Stimulated activated CD4-positive, alpha-beta T cell treated with anti-CD3 and anti-CD28 coated beads, Interleukin-2, amount 100 ng/mL, for 48 hours (primary cell): ENCODE data around the gene VWA3A.
"Not testable (repeated sequence)": the region's sequence is repeated elsewhere in the genome, so short reads cannot be mapped to it uniquely, and the experiment has no call there.

Experiments used
- DNase-seq, 2 donors: peaks; one replicate each; pipeline ENCODE4 v3.0.0-alpha.2; 2020

The VWA3A gene

DNA sequence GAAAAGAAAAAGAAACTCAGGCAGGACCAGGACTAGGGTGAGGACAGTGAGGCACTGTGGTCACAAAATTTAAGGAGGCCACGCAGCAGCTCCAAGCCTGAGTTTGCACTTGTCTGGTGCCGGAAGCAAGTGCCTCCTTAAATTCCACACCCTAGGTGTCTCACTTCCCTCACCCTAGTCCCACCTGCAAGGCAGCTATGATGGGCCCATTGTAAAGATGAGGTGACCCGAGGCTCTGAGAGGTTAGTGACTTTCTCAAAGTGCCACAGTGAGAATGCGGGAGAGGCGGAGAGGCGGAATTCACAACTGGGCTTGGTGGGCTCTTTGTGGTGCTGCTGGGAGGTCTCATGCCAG, 92.3 kb downstream of the VWA3A start:
- DNase-seq = no peak

DNA sequence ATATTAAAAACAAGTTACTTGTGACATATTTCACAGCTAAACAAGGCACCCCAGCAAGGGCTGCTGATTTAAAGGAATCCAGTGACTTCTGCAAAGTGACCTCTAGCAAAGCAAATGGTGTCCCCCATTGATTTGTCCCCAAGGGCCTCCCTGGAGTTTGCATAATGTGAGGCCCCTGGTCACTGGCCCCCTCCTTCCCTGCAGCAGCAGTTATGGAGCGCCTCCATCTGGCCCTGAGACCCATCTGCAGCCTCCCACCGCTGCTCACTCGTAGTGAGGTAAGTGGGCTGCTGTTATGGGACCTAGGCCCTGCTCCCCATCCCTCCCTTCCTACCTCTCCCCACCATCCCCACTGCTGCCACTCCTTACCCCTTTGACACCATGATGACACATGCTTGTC, 94.2 kb downstream of the VWA3A start:
- no peak for DNase-seq

- no peak for DNase-seq
Observed at GRCh38 chr16:22188267-22188594, 95.9 kb downstream of the VWA3A start.

- peak; percentile 43 to 52 for DNase-seq
Observed at GRCh38 chr16:22188595-22189442, 96.5 kb downstream of the VWA3A start.

- no peak for DNase-seq
Observed at GRCh38 chr16:22189473-22190080, 97.2 kb downstream of the VWA3A start.

- peak; percentile 100 for DNase-seq
Observed at GRCh38 chr16:22190081-22190775, 97.9 kb downstream of the VWA3A start.

GRCh38 chr16:22190776-22191531, 98.6 kb downstream of the VWA3A start:
- DNase-seq = peak; percentile 96

DNA sequence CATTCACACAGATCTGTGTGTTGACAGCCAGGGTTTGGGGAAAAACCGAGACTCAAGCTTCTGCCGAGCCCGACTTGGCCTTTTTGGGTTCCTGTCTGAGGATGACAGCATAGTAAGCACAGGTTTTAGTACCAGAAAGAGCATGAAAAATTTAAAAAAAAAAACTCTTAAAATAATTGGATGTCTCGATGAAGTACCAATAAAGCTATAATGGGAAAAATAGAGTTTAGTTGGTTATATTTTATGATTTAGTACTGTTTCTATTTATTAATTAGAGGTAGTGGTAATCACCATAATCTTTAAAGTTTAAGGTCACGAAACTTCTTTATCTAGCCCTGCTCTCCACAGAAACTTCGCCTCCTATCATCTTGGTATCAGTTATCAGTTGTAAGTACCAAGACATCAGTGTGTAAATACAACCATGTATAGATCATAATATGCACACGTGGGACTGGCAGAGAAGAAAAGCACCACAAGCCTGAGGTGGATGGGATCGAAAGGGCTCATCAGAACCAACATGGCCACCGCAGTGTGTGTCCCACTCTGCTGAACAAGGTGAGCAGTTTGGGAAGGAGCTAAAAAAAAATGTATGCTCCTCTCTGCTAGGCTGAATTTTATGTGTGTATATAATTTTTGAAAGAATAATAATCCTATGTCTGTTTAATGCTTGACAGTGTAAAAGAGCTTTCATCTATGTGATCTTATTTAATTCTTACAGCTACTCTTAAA, 99.4 kb downstream of the VWA3A start:
- peak in 1 of 2 donors; percentile 33 for DNase-seq

DNA sequence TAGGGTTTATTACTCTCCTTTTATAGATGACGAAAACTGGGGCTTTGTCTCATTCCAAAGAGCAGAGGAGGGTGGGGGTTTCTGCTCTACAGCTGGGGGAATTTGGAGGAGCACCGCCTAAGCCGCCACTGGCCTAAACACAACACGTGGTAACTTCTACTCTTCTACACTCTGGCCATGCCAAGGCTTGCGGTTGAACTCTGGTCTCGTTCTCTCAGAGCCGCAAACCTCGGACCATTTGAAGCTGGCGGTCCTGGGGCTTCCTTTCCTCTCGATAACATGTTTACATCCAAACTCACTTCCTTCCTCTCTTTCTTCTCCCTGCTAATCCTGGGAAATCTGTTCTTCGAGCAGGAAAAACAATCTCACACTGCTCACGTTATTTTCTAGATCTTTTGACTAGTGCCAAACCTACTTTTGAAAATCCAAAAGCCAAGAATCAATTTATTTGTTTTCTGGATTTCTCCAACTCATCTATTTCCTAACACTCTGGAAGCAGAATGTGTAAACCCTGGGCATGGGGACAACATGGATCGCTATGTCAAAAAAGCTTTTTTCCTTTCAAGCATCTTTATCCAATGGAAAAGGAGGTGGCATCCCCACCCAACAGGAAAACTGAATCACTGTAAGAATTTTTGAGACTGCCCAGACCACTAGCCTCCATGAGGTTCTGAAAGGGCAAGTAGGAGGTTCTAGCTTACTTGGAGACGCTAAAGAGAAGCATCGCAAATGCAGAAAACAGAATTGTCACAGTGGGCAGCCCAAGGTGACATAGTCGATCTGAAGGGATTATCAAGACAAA, 100.1 kb downstream of the VWA3A start:
- DNase-seq = peak; percentile 56 to 62

DNA sequence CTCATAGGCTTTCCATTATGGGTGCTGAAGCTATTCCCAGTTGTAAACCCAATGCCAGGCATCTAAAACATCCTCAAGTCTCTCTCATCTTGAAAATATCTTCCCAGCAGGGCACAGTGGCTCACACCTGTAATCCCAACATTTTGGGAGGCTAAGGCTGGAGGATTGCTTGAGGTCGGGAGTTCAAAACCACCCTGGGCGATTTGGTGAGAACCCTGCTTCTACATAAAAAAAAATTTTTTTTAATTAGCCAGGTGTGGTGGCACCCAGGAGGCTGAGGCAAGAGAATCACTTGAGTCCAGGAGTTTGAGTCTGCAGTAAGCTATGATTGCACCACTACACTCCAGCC, 100.7 kb downstream of the VWA3A start:
- no peak for DNase-seq

DNA sequence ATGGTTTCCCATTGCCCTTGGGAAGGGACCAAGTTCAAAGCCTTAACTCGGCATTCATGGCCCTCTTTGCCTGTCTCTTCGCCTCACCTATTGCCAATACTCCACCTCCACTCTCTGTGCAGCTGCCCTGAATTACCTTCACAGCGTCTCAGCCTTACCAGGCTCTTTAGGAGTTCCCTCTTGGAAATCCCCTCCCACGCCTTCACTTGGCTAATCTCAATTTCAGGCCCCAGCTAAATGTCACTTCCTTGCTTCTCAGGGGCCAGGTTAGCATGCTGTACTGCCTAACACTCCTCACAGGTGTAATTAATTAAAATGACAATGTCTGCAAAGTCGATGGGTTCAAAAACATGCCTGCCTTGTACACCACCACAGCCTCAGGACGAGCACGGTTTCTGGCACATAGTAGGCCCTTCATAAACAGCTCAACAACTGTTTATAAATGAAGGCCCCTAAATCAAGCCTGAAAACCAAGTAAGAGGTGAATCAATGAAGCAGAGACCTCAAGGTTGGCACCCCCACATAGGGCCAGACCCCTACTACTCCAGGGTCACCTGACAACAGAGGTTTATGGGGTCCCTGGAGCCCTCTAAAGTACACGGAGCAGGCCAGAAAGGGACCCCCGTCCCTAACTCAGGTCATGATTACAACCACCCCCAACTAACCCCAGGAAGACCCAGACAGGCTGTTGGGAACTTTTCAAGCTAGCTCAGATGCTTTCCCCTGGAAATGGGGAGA, 102.5 kb downstream of the VWA3A start:
- no peak for DNase-seq

- DNase-seq = no peak
Observed at GRCh38 chr16:22195445-22195694, 103.0 kb downstream of the VWA3A start.

DNA sequence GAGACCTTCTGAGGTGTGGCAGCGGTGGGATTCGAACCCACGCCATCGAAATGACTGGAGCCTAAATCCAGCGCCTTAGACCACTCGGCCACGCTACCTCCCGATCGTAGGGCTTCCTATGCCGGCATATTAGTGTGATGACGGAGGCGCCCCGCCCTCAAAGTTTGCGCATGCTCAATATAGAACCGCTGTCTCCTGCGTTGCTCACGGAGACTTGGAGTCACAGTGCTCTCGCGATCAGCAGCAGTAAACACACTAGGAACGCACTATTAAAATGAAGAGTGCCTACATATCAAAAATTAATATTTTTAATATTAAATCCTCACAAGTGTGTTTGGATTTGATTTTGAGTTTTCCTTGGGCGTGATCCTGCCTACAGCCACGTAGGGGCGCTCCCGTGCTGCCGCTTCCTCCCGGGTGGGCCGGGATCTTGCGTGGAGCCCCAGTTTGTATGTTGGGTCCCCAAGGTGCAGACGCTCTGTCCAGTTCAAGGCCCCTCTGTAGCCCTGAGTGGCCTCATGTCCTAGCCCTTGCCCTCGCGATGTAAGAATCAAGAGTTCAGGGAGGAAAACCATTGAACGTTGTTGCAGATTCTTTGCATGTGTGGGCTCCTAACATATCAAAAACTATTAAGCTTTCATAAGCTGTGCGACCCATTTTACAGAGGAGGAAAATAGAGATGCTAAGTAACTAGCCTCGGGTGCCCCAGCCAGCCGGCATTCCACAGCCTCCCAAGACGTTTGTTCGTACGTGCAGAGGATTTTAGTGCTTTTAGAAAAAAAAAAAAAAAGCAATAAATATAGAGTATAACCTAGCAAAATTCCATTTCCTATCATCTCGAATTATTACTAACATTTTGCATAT, 103.6 kb downstream of the VWA3A start:
- DNase-seq = peak; percentile 95 to 98

DNA sequence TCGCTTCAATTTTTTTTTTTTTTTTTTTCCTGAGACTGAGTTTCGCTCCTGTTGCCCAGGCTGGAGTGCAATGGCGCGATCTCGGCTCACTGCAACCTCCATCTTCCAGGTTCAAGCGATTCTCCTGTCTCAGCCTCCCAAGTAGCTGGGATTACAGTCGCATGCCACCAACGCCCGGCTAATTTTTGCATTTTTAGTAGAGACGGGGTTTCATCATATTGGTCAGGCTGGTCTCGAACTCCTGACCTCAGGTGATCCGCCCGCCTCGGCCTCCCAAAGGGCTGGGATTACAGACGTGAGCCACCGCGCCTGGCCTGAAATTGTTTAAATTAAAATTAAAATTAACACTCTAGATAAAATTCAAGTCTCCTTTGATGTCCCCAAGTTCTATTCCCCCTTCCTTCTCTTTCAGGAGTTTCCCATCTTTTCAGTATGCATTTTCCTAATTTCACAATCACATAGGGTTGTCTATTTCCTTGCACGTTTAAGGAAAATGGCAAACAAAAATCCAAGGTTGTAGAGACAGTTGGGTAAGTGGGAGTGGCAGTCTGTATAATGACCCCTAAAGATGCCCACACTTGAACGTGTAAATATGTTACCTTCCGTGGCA, 104.3 kb downstream of the VWA3A start:
- not testable (repeated sequence) for DNase-seq

- no peak for DNase-seq
Observed at GRCh38 chr16:22198547-22199293, 106.4 kb downstream of the VWA3A start.

- DNase-seq = no peak
Observed at GRCh38 chr16:22202261-22202637, 109.9 kb downstream of the VWA3A start.

DNA sequence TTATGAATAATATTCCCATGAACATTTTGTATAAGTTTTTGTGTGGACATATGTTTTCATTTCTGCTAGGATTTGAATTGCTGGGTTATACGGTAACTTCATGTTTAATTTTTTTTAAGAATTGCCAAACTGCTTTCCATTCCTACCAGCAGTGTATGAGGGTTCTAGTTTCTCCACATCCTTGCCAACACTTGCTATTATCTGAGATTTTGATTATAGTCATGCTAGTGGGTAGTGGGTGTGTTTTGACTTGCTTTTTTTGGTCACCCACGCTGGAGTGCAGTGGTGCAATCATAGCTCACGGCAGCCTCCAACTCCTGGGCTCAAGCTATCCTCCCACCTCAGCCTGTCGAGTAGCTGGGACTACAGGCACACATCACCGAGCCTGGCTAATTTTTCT, 110.8 kb downstream of the VWA3A start:
- no peak for DNase-seq

DNA sequence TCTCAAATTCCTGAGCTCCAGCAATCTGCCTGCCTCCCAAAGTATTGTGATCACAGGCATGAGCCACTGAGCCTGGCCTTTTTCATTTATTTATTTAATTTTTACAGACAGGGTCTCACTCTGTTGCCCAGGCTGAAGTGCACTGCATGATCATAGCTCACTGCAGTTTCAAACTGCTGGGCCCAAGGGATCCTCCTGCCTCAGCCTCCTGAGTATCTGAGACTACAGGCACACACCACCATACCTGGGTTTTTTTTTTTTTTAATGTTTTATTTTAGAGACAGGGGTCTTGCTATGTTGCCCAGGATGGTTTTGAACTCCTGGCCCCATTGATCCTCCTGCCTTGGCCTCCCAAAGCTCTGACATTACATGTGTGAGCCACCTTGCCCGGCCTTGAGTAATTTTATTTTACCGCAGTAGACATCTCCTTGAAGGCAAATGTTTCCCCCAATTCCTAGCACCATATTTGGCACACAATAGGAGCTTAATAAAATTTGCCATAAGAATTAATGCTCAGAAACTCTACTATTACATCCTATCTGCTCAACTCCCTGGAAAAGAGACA, 111.8 kb downstream of the VWA3A start:
- no peak for DNase-seq

GRCh38 chr16:22205577-22206012, 113.3 kb downstream of the VWA3A start:
- DNase-seq = no peak
